Suprapubic skin (tissue), 4 donors: ENCODE results near the gene GNAL.

ENCODE experiments used
- EP300 ChIP-seq: sonication (generic); formaldehyde crosslinking; IDR thresholded peaks from one replicate; pipeline ENCODE4 v1.6.1; 2017; ENCODE audit warnings: antibody characterized with exemption
- POLR2A ChIP-seq, 2 donors: fragments of 450-650 bp; IDR thresholded peaks; one replicate each; pipeline ENCODE4 v1.6.1; 2017; ENCODE audit warnings: antibody characterized with exemption in 2 of 2, mild to moderate bottlenecking in 2 of 2, moderate library complexity in 2 of 2
- POLR2AphosphoS5 ChIP-seq, 3 donors: sonication (generic); formaldehyde crosslinking; IDR thresholded peaks; one replicate each; pipeline ENCODE4 v1.6.1; 2017; ENCODE audit warnings: antibody characterized with exemption in 3 of 3
- TF ChIP-seq, protein P1 (sequence below), 2 donors: fragments of 200-600 bp in 1 of 2; fragments of 450-650 bp in 1 of 2; sonication (generic) in 1 of 2; IDR thresholded peaks; one replicate each; pipeline ENCODE4 v1.5.1; 2016 to 2019; ENCODE audit warnings: antibody characterized with exemption in 2 of 2, mild to moderate bottlenecking in 1 of 2, moderate library complexity in 1 of 2

DNA sequence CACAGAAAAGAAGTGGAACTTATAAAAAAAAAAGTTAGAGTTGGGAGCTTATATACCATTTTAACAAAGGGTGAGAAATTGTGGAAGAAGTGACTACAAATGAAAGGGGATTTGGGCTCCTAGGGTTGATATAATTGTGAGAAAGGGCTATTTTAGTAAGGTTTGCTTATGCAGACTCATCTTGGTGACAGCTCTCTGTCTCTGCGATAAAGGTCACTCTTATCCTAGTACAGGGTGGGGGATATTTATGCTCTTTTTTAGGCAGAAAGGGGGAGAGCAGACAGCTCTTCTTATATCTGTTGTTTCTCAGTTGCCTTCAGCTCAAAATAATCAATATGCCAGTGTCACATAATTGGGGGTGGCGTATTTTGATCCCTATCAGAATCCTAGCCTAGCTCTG, 130.9 kb downstream of the GNAL start:
- TF ChIP-seq, protein P1, sequence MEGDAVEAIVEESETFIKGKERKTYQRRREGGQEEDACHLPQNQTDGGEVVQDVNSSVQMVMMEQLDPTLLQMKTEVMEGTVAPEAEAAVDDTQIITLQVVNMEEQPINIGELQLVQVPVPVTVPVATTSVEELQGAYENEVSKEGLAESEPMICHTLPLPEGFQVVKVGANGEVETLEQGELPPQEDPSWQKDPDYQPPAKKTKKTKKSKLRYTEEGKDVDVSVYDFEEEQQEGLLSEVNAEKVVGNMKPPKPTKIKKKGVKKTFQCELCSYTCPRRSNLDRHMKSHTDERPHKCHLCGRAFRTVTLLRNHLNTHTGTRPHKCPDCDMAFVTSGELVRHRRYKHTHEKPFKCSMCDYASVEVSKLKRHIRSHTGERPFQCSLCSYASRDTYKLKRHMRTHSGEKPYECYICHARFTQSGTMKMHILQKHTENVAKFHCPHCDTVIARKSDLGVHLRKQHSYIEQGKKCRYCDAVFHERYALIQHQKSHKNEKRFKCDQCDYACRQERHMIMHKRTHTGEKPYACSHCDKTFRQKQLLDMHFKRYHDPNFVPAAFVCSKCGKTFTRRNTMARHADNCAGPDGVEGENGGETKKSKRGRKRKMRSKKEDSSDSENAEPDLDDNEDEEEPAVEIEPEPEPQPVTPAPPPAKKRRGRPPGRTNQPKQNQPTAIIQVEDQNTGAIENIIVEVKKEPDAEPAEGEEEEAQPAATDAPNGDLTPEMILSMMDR (IDR thresholded peaks at IDR 0.05) = no peak
- TF ChIP-seq EP300 (no peak), POLR2A (IDR thresholded peaks at IDR 0.05) (no peak), POLR2AphosphoS5 (IDR thresholded peaks at IDR 0.05) (no peak)
